ENCODE measurements around the gene WSCD2. TPM values are rescaled to one million over a fixed set of nuclear protein-coding genes. Genes with fewer than 3 reads are reported as not detected.

WSCD2 gene
- total RNA-seq, 1 donor from 2014 or later: 0.97 TPM

DNA sequence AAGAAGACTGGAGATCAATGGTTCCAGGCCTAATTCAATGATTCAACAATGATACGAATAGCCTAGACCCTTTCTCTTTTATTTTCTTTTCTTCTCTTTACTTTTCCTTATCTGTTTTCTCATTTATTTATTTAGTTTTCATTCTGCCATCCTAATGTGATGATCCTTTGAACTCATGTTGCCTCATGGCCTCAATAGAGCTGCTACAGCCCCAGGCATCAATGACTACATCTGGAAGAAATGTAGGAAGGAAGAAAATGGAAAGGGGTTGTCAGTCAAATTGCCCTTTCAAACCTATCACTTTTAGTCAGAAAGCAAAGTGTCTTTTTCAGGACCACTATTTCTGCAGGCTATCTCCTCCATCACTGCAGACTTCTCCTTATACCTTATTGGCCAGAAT, 140.1 kb downstream of the WSCD2 start:
- intact Hi-C loops (cut with DNase I): no loop called here
- DNase-seq: no peak
- no peak for ATAC-seq (ENCODE audit: poor library complexity)

DNA sequence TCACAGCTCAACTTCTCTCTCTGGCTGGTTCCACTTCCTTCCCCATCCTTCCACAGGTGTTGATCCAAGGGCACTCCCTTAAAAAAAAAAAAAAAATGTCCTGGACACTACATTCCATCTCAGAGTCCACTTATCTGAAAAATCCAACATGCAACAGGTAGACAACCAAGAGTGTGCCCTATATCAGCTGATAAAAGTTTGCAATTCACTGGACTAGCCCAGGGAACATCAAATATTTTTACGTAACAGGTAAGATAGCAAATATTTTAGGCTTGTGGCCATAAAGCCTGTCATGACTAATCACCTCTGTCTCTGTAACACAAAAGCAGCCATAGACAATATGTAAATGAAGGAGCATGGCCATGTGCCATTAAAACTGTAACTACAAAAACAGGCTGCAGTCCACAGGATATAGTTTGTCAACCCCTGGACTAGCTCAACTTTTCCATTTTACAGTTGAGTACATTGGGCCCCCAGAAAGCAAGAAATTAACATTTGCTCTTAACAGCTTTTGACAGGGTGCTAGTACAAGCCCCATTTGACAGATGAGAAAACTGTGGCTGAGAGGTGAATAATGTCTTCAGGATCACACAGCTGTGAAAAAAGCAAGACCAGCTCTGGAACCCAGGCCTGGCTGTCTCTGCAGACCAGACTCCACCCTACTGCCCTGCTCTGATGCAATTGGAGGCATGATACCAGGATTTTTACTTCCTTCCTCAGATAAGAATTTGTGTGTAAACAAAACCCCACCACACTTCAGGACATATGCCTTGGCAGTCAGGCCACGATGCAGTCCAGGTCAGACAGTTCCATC, 141.2 kb downstream of the WSCD2 start:
- DNase-seq (no peak), ATAC-seq (ENCODE audit: poor library complexity) (no peak)
- intact Hi-C loops (cut with DNase I): no loop called here

DNA sequence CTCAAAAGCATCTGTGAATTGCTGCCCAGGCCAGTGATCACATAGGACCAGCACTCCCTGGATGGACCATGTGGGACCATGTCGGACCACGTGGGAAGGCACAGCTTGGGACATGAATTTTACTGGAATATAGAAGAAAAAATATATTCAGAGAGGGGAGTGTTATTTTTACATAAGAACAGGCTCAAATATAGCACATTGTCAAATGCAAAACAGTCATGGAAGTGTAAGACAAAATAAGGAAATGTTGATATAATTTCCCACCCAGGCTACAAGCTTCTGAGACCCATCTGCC, 141.7 kb downstream of the WSCD2 start:
- ATAC-seq (ENCODE audit: poor library complexity): no peak
- intact Hi-C loops (cut with DNase I): no loop called here
- DNase-seq: no peak

DNA sequence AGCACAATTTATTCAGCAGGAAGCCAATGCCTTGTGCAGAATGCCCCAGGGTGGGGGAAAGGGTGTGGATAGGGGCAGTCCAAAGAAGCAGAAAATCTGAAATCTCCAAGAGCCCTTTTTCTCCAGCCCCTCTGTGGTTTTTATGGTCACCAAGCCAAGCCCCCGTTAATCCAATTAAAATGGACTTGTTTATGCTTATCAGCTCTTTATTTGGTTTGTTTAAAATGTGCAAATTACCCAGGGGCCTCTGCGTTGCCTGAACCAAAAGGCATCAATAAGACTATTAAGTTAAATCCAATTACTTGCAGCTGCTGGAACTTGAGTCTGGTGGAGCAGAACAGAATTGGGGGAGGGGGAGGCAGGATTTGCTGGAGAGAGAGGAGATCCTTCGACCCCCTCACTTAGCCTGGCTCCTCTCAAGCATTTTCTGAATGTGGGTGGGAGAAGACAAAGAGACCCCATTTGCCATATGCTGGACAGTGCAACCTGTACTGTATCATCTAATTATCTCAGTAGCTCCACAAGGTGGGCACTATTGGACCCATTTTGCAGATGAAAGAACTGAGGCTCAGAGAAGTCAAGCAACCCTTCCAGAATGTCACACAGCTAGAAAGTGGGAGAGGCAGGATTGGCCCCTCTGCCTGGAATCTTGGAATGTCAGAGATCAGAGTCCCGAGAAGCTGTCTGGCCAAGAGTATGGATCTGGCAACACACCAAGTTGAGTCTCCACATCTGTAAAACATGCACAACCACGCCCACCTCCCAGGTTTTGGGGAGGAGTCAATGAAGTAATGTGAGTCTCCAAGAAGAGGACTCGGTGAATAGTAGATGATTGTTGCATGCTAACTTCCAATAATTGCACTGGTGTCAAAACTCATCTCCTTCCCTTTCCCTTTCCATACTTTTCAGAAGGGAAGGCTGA, 143.1 kb downstream of the WSCD2 start:
- ATAC-seq (ENCODE audit: poor library complexity) (no peak), DNase-seq (no peak)

DNA sequence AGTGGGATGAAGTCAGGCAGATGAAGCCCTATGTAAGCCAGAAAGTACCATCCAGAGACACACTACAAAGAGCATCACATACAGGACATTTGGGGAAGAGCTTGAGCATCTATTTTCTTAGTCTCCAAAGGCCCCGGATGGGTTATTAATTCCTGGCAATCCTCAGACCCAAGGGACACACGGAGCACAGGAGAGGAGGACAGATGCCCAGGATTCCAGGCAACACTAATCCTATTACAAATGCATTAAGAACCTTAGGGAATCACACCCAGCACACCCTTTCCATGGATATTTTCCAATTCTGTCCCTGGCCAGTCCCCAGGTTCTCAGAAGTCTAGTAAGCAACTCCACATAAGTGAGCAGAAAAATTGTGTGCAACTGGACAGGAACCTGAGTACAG, 144.1 kb downstream of the WSCD2 start:
- no peak for DNase-seq
- intact Hi-C loops (cut with DNase I): no loop called here
- ATAC-seq (ENCODE audit: poor library complexity): no peak

More for the DNA sequence above, 143.1 kb downstream of the WSCD2 start:
- intact Hi-C loops (cut with DNase I): no loop called here

DNA sequence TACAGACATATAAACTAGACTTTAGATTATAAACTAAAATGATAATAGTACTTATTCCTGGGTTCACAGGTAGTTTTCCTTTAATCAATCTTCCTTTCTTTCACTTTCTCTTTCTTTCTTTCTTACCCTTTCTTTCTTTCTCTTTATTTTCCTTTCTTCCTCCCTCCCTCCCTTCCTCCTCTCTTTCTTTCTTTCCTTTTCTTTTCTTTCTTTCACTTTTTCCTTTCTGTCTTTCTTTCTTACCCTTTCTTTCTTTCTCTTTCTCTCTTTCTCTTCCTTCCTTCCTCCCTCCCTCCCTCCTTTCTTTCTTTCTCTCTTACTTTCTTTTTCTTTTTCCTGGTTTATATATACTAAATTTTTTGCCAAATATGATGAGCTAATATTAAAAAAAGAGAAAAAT, 148.5 kb downstream of the WSCD2 start:
- DNase-seq: no peak
- ATAC-seq (ENCODE audit: poor library complexity): no peak

DNA sequence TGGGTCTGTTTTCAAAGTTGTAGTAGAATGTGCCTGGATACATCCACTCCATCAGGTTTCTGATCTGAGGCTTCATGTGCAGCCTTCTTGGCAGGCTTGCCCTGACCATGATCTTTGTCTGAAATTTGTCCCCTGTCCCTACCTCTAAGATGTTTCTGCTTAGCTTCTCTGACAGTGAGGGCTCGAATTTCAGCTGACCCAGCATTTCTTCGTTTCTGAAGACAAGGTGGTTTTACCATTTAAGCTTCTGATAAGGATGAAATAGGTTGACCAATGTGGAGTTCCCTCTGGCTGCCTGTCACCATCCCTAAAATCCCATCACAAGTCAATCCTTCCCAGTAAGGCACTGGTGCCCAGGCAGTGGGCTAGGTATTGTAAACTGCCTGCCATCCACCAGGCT, 153.1 kb downstream of the WSCD2 start:
- ATAC-seq (ENCODE audit: poor library complexity) (no peak), DNase-seq (no peak)
- intact Hi-C loops (cut with DNase I): no loop called here

More for the DNA sequence above, 148.5 kb downstream of the WSCD2 start:
- intact Hi-C loops (cut with DNase I): no loop called here

DNA sequence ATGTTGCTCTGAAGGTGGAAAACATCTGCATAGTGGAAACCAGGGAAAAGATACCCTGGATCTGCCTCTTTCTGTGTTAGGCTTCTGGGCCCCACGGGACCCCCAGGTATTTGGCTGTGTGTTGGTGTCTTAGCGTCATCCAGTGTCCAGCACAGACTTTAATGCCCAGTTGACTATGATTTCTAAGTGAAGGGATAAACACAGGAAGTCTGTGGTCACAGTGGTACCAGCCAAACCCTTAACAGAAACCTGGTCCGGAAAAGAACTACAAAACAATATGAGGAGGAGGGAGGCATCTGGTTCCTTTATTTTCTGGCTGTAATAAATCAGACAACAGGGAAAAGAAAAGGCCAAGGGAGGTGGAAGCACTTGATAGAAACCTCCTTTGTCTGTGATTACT, 153.6 kb downstream of the WSCD2 start:
- intact Hi-C loops (cut with DNase I): no loop called here
- no peak for ATAC-seq (ENCODE audit: poor library complexity)

DNA sequence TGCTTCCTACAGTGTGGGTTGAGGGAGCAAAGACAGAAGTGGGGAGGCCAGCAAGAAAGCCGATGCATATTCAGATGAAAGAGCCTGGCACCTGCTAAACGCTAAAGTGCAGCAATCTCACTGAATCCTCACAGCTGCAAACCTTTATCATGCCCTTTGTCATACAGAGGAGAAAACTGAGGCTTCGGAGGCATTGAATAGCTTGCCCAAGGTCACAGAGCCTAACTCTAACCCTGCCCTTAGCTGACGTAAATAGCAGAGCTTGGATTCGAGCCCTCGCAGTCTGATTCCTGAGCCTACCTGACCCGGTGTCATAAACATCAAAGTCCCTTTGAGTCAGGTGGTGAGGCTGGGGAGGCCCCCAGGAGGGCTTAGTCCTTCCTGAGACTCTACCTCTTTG, 155.1 kb downstream of the WSCD2 start:
- no peak for DNase-seq
- no peak for ATAC-seq (ENCODE audit: poor library complexity)
- intact Hi-C loops (cut with DNase I): no loop called here

More for the DNA sequence above, 153.6 kb downstream of the WSCD2 start:
- no peak for DNase-seq

DNA sequence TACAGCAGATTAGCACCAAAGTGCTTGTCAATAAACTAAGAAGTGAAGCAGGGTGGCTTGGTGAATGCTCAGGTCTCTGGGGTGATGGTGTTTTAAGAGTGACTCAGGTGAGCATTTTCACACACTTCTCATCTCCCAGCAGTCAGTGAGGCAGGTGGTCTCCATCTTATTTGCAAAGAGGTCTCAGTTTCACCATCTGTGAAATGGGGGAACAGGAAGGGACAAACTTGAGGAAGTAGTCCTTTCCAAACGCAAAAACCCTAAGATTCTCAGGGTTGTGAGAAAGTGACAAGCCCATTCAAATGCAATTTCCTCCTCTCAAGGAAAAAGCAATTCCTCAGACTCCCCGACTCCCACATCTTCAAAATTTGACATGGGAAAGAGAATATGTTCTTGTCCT, 155.9 kb downstream of the WSCD2 start:
- ATAC-seq (ENCODE audit: poor library complexity) (no peak), DNase-seq (no peak)
- intact Hi-C loops (cut with DNase I): no loop called here

DNA sequence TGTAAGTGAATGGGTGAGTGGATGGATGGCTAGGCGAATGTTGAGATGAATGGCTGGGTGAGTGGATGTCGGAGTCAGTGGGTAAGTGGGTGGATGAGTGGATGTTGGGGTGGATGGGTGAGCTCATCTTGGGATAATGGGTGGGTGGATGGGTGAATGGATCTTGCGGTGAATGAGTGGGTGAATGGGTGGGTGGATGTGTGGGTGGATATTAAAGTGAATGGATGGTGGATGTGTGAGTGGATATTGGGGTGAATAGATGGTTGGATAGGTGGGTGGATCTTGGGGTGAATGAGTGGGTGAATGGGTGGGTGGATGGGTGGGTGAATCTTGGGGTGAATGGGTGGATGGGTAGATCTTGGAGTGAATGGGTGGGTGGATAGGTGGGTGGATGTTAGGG, 158.1 kb downstream of the WSCD2 start:
- ATAC-seq (ENCODE audit: poor library complexity) (no peak), DNase-seq (no peak)
- intact Hi-C loops (cut with DNase I): no loop called here

DNA sequence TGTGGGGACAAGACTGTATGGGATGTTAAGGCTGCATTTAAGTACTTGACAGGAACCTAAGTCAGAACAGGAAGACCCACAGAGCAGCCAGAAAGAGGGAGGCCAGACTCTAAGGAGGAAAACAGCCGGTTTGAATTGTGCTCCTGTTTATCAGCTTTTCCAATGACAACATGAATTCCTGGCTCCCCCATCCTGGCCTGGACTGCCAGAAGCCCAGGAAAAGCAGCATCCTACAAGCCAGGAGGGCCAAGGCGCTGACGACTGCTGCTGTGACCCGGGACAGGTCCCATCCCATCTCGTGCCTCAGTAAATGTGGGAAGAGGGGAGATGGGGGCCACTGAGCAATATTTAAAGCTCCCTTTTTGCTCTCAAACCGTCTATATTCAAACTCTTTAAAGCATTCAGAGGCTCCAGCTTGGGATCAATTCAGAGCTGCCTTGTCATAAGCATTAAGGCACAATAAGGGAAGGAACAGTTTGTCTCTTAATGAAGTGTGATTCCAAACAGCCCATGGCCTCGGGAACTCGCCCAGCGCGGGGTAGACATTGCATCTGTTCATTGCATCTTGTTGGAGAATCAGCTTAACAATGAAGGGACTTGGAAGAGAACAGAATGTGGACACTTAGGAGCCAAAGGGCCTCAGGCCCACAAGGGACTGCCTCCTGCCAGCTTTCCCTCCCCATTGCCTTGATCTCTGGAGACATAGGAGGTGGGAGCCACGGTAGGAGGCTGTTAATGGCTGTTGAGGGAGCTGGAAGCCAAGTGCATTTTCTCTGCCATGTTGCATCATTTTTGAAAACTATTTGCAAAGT, 160.5 kb downstream of the WSCD2 start:
- DNase-seq: peak; percentile 81
- peak; percentile 87 for ATAC-seq (ENCODE audit: poor library complexity)
- intact Hi-C loops (cut with DNase I): no loop called here

DNA sequence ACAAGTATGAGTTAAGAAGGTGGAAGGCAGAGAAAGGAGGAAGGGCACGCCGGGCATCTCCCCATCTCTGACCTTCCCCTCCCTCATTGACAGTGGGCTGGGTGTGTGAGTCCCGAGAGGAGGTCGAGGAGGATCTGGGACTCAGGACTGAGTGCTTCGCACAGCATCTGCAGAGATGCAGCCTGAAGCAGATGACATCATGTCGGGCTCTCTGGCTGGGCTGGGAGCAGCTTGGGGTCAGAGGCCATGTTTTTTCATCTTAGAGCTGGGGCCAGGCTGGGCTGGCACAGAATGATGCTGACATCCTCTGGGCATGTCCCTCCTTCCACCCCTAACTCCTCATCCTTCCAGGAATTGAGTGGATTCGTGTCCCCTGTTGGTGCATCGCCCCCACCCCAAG, 166.6 kb downstream of the WSCD2 start:
- intact Hi-C loops (cut with DNase I): no loop called here
- DNase-seq: no peak
- no peak for ATAC-seq (ENCODE audit: poor library complexity)

DNA sequence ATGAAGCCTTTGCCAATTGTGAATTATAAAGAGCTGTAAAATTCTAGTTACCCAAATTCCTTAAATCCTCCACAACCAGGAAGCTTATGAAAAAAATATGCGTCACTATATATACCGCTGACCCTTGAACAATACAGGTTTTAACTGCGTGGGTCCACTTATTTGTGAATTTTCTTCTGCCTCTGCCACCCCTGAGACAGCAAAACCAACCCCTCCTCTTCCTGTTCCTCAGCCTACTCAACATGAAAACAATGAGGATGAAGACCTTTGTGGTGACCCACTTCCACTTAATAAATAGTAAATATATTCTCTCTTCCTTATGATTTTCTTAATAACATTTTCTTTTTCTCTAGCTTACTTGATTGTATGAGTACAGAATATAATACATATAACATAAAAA, 167.9 kb downstream of the WSCD2 start:
- intact Hi-C loops (cut with DNase I): no loop called here
- DNase-seq (no peak), ATAC-seq (ENCODE audit: poor library complexity) (no peak)

DNA sequence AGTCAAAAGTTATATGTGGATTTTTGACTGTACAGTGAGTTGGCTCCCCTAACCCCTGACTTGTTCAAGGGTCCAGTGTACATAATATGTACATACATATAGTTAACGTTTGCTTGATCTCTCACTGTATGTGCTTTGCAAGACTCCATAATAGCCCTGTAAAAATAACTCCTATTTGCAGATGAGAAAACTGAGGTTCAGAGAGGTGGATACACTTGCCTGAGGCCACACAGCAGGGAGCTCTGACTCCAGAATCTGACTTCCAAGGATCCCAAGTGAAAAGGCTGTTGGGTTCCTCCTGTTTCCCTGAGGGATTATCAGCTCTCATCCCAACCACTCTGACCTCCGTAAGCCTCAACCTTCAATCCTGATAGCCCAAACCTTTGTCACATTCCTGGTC, 168.3 kb downstream of the WSCD2 start:
- DNase-seq (no peak), ATAC-seq (ENCODE audit: poor library complexity) (no peak)
- intact Hi-C loops (cut with DNase I): no loop called here

DNA sequence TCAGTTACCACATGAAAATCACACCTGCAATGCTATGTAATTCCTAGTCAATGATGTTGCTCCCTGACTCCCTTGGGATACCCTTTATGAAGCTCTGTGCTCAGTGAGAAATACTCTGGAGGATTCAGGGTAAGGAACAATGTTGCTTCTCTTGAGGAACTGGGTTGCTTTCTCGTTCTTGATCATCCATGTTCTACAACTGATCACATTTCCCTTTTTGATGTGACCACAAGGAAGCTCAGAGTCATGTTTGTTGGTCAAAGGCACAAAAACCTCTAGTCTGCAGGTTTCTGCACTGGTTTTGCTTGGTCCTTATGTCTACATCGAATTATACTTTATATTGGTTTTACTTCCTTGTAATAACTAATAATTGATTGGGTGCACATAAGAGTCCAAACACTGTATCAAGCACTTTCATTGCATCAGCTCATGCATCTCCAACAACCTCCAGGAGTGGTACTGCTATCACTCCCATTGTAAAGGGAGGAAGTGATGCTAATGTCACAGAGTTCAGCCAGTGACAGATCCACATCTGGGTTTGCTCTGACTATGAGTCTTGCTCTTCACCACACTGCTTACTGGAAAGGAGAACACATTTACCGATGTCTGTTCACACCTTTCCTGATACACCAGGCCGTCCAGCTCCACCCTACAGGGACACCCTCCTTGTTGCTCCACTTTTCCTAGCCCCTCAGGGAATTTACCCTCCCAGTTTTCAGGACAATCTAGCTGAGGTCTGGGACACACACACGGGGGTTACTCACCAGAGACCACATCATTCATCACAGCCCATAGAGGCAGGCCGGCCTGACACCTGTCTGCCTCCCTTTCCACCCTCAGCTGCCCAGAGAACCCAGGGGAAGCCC, 169.0 kb downstream of the WSCD2 start:
- ATAC-seq (ENCODE audit: poor library complexity): no peak
- no peak for DNase-seq
- intact Hi-C loops (cut with DNase I): no loop called here

DNA sequence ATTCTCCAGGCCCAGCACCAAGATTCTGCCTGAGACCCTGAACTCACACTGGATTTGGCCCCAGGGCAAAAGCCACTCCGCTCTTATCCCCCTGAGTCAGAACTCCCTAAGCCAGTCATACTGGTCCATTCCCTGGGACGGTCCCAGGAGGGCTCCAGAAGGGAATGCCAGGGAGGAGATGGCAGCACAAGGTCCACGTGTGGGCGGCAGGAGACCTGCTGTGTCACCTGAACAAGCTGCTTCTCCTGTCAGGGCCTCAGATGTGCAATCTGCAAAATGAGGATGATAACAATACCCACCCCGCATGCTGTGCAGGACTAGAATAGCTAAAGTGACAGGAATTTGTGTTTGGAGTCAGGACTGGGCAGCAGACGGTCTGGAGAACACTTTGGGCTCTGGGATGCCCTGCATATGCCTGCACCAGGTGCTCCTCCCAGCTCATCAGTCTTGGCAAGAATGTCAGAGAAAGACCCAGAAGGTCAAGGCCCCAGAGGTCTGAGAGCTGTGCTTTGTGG, 169.7 kb downstream of the WSCD2 start:
- intact Hi-C loops (cut with DNase I): no loop called here
- DNase-seq (no peak), ATAC-seq (ENCODE audit: poor library complexity) (no peak)

DNA sequence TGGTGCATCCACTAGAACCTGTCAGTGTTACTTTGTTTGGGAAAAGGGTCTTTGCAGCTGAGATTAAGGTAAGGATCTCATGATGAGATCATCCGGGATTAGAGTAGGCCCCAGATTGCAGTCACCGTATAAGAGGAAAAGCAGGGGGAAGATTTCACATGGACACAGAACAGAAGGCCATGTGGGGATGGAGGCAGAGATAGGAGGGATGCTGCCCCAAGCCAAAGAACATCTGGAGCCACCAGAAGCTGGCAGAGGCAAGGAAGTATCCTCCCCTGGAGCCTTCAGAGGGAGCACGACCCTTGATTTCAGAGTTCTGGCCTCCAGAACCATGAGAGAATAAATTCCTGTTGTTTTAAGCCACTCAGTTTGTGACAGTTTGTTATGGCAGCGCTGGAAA, 170.4 kb downstream of the WSCD2 start:
- intact Hi-C loops (cut with DNase I): no loop called here
- no peak for ATAC-seq (ENCODE audit: poor library complexity)

More for the DNA sequence above, 170.4 kb downstream of the WSCD2 start:
- DNase-seq: no peak

Data from Right ventricle myocardium superior (tissue), 1 donor.